ENCODE measurements around the gene CIZ1.

GRCh38 chr9:128215491-128216409 is 24.4 kb upstream of the CIZ1 start:
- TF ChIP-seq POLR2AphosphoS5 (IDR thresholded peaks at IDR 0.05; ENCODE audit: low read depth, low read length) (no peak), REST (IDR thresholded peaks at IDR 0.05; ENCODE audit: insufficient read depth in 1 of 2, low read depth in 2 of 2, low read length in 2 of 2) (no peak), TAF1 (IDR thresholded peaks at IDR 0.05; ENCODE audit: borderline replicate concordance, insufficient read depth, low read length) (no peak)

Data from PFSK-1 (cell line).